ENCODE measurements around the gene NUP93. TPM values are rescaled to one million over a fixed set of nuclear protein-coding genes. Genes with fewer than 3 reads are reported as not detected.

The NUP93 gene
- total RNA-seq, 2 experiments from 2014 or later: 45.6 to 47.2 TPM

- Mint-ChIP-seq H3K36me3 (ENCODE audit: low read depth) (peaks cover 7% of the 10 kb centered on the region), H3K4me1 (ENCODE audit: low read depth) (peaks cover 30% of the 10 kb centered on the region), H3K27ac (no peak overlapping the region), H3K9me3 (no peaks in the 10 kb centered on the region), H3K27me3 (no peaks in the 10 kb centered on the region), H3K4me3 (no peak overlapping the region)
- Histone ChIP-seq H3K4me3 (ENCODE audit: low read length) (no peak overlapping the region), H3K27me3 (ENCODE audit: control insufficient read depth in 1 of 2, insufficient read depth in 2 of 2, low read length in 2 of 2) (no peaks in the 10 kb centered on the region), H3K27ac (ENCODE audit: low read depth in 1 of 2, low read length in 2 of 2) (no peak overlapping the region), H3K36me3 (ENCODE audit: insufficient read depth, low read length) (no peaks in the 10 kb centered on the region), H3K4me1 (ENCODE audit: insufficient read depth, low read length) (no peaks in the 10 kb centered on the region), H3K9me3 (ENCODE audit: control insufficient read depth in 1 of 2, insufficient read depth in 1 of 2, low read length in 2 of 2) (no peaks in the 10 kb centered on the region)
- DNase-seq (no peak), ATAC-seq (ENCODE audit: poor library complexity) (no peak)
- CTCF ChIA-PET: interaction anchor here (1.2 kb wide), 1 partner anchor 9 kb away, joined by 3 read pairs; no protein-coding TSS in a partner anchor
- POLR2A ChIA-PET: no interaction called here
- TF ChIP-seq CTCF (IDR thresholded peaks at IDR 0.05): no peak
- intact Hi-C loops (cut with DNase I, micrococcal nuclease): no loop called here
Measured at GRCh38 chr16:56742030-56742984, 12.4 kb downstream of the NUP93 start.

- Histone ChIP-seq H3K4me1 (ENCODE audit: insufficient read depth, low read length) (no peaks in the 10 kb centered on the region), H3K4me3 (ENCODE audit: low read length) (no peak overlapping the region), H3K9me3 (ENCODE audit: control insufficient read depth in 1 of 2, insufficient read depth in 1 of 2, low read length in 2 of 2) (no peaks in the 10 kb centered on the region), H3K36me3 (ENCODE audit: insufficient read depth, low read length) (peaks cover 6% of the 10 kb centered on the region), H3K27me3 (ENCODE audit: control insufficient read depth in 1 of 2, insufficient read depth in 2 of 2, low read length in 2 of 2) (no peaks in the 10 kb centered on the region), H3K27ac (ENCODE audit: low read depth in 1 of 2, low read length in 2 of 2) (no peak overlapping the region)
- no peak overlapping the region for H3K27ac Mint-ChIP-seq
- intact Hi-C loops (cut with DNase I, micrococcal nuclease): no loop called here
- POLR2A ChIA-PET: no interaction called here
- peaks cover 25% of the 10 kb centered on the region for H3K4me1 Mint-ChIP-seq (ENCODE audit: low read depth)
- CTCF ChIA-PET: no interaction called here
- H3K9me3 Mint-ChIP-seq: no peaks in the 10 kb centered on the region
- DNase-seq (no peak), ATAC-seq (ENCODE audit: poor library complexity) (no peak)
- H3K36me3 Mint-ChIP-seq (ENCODE audit: low read depth): peaks cover 17% of the 10 kb centered on the region
- H3K4me3 Mint-ChIP-seq: no peak overlapping the region
- H3K27me3 Mint-ChIP-seq: no peaks in the 10 kb centered on the region
- TF ChIP-seq CTCF (IDR thresholded peaks at IDR 0.05): no peak
Measured at GRCh38 chr16:56743840-56744239, 13.9 kb downstream of the NUP93 start.

DNA sequence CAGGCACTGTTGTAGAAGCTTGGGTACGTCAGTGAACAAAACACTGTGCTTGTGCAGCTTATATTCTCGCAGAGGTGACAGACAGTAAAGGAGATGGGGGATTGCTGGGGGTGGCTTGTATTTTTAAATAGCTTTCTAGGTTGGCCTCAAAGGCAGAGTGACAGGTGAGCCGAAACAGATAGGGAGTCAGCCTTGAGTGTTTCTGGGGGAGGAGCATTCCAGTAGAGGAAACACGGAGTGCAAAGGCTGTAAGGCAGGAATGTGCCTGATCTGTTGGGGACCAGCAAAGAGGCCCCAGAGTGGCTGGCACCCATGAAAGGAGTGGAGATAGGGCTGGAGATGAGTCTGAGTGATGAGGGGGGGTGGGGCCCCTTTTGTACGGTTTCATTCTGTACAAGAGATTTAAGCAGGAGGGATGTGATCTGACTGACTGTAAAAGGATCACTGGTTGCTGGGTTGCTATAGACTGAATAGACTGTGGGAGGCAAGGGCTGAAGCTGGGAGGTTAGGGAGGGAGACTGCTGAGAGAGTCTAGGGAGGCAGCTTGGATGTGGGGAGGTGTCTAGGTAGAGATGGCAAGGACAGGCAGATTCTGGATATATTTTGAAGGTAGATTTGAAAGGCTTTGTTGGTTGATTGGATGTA, 15.2 kb downstream of the NUP93 start:
- no peak overlapping the region for H3K27ac ChIP-seq (ENCODE audit: low read depth in 1 of 2, low read length in 2 of 2)
- CTCF ChIA-PET: no interaction called here
- H3K27me3 ChIP-seq (ENCODE audit: control insufficient read depth in 1 of 2, insufficient read depth in 2 of 2, low read length in 2 of 2): no peaks in the 10 kb centered on the region
- no peaks in the 10 kb centered on the region for H3K4me1 ChIP-seq (ENCODE audit: insufficient read depth, low read length)
- no peak for DNase-seq
- H3K4me3 ChIP-seq (ENCODE audit: low read length): no peak overlapping the region
- Mint-ChIP-seq H3K9me3 (no peaks in the 10 kb centered on the region), H3K4me1 (ENCODE audit: low read depth) (peaks cover 33% of the 10 kb centered on the region), H3K36me3 (ENCODE audit: low read depth) (peaks cover 30% of the 10 kb centered on the region), H3K27me3 (no peaks in the 10 kb centered on the region), H3K4me3 (no peak overlapping the region), H3K27ac (no peak overlapping the region)
- TF ChIP-seq CTCF (IDR thresholded peaks at IDR 0.05): no peak
- no peaks in the 10 kb centered on the region for H3K9me3 ChIP-seq (ENCODE audit: control insufficient read depth in 1 of 2, insufficient read depth in 1 of 2, low read length in 2 of 2)
- intact Hi-C loops (cut with DNase I, micrococcal nuclease): no loop called here
- POLR2A ChIA-PET: no interaction called here
- ATAC-seq (ENCODE audit: poor library complexity): no peak
- H3K36me3 ChIP-seq (ENCODE audit: insufficient read depth, low read length): peaks cover 13% of the 10 kb centered on the region

Measured in CD4-positive, alpha-beta T cell (primary cell).